Measurements from ENCODE around the gene TUBB2B.

The TUBB2B gene

DNA sequence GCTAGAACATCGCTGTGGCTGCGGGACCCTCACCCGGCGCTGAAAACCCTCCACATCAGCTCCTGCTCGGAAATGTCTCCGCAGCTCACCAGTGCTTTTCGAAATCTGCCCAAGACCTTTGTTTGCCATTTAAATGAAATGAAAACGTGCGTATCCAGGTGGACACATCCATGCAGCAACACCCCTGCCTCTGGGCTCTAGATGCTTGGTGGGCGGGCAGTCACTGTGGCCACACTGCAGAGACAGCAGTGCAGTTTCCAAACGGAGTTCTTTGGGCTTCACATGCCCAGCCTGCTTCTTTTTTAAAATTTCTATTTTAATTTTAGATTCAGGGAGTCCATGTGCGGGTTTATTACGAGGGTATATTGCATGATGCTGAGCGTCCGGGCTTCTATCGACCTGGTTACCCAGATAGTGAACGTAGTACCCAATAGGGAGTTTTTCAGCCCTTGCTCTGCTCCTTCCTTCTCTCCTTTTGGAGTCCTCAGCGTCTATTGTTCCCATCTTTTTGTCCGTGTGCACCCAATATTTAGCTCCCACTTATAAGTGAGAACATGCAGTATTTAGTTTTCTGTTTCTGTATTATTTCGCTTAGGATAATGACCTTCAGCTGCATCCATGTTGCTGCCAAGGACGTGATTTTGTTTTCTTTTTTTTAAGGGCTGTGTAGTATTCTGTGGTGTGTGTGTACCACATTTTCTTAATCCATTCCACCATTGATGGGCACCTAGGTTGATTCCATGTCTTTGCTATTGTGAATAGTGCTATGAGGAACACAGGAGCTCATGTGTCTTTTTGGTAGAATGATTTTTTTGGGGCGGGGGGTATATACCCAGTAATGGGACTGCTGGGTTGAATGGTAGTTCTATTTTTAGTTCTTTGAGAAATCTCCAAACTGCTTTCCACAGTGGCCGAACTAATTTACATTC, 4.8 kb upstream of the TUBB2B start:
- DNase-seq, result no peak

DNA sequence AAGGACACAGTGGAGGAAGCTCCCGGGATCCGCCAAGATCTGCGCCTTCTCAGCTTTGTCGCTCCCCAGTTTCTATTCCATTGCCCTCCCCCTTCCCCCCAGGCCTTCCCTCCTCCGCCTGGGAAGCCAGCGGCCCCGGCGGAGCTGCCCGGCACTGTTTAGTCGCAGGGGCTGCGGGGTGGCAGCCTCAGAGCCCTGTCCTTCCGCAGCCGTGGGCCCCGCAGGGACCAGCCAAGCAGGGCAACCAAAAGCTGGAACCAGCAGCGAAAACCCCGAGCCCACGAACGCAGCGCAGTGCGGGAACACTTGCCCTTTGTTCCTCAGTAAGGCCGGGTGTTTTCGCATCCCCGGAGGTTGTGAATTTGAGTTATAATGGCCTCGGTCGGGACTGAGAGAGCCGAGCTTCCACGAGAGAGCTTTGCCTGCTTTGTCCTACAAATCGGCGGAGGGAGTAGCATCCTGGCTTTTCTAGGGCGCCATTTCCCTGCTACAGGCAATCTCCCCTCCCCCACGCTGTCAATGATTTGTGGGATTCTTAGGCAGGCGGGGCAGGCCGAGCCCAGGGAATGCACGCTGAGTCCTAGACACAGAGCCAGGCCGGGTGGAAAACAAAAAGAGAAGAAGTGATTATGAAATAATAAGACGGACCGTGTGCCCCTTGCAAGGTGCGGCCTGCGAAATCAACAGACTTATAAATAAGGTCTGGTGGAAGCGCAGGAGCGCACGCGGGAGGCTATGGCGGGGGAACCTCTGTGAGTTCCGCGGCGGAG, 4.0 kb upstream of the TUBB2B start:
- DNase-seq, result peak; percentile 89

DNA sequence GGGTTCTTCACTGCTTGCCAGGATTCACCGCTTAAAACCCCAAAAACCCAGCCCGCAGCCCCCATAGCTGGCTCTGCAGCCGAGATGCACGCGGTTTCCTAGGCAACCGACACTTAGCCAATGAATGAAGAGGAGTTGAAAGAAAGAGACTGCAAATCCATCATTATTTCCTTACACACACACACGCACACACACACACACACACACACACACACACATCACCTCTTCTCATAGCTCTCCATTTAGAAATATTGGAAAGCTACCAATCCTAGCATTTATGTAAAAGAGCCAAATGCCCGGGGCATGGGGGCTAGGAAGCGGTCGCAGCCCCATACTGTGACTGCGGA, 3.4 kb upstream of the TUBB2B start:
- peak; percentile 76 for DNase-seq

DNA sequence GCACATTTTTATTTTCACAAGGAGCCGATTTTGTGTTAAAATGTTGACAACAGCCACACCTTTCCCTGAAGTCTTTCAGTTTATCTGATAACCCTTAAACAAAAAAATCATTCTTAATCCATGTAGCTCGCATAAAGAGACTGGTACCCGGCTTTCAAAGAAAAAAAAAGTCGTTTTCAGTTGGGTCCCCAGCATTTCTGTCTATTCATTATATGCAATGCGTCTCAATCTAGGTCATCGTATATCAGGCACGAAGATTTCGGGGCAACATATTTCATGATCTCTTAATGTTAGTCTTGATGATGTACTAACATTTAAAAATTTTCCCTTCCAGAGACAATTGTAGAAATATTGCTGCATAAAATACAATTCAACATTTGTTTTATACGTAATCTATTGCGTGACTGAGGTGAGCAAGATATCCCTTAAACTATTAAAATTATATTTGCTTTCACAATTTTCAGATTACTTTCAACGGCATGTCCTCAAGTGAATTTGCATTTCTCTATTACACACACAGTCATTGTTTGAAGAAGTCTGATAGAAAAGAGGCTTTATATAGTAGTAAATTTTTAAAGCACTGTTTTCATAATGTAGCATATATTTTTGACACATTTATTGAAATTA, 2.9 kb upstream of the TUBB2B start:
- DNase-seq, result no peak

DNA sequence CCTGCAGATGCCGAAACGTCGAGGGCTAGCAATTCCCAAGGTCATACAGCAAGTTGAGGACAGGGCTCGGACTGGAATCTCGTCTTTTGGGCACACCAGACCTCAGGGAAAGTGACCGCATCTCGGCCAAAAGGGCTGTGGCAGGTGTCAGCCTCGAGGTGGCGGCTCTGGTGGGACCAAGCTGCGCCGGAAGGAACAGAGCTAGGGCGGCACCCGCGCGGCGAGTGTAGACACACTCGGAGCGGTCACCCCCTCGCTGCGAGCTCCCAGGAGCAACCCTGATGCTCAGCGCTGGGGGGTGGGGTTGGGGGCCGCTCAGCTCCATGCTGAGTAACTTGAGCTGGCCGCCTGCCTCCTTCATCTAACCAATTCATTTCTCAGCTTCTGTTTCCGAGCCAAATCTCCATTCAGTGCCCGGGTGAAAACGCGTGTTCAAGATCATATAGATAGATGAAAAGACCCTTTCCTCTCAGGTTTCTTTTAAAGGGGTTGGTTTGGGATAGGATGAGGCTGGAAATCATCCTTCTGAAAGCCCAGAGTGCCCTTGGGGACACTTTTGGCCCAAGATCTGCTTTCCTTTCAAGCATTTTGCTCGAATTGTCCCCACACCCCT, 2.2 kb upstream of the TUBB2B start:
- DNase-seq, result no peak

DNA sequence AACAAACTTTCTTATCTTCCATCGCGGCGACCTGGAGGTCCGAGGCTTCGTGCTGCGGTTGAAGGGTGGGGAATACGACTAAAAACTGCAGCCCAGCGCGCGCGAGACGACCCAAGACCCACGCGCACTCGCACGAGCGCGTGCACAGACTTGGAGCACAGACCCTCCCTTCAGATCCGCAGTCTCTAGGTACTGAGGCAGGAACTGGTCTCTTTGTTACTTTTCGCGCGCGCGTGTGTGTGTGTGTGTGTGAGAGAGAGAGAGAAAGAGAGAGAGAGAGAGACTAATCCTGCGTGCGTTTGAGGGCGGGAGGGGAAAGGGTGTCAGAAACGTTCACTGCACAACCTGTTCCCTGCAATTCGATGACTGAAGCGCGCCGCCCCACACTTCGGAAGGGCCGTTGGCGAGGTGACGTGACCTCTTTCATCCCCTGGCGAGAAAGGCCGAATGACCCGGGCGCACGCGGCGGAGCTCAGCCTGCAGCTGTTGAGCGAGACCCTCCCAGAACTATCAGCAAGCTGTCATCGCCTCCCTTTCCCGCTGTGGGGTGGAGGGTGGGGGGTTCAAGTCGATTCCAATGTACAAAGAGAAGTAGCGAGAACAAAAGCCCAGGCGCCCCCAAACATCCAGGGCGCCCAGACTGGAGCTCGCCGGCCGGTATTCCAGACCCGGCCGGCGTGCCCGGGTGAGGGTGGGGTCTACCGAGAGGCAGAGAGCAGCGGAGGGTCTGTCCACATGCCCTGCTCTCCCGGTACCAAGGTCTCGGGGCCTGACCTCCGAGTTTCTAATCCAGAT, 1.5 kb upstream of the TUBB2B start:
- DNase-seq, result no peak

DNA sequence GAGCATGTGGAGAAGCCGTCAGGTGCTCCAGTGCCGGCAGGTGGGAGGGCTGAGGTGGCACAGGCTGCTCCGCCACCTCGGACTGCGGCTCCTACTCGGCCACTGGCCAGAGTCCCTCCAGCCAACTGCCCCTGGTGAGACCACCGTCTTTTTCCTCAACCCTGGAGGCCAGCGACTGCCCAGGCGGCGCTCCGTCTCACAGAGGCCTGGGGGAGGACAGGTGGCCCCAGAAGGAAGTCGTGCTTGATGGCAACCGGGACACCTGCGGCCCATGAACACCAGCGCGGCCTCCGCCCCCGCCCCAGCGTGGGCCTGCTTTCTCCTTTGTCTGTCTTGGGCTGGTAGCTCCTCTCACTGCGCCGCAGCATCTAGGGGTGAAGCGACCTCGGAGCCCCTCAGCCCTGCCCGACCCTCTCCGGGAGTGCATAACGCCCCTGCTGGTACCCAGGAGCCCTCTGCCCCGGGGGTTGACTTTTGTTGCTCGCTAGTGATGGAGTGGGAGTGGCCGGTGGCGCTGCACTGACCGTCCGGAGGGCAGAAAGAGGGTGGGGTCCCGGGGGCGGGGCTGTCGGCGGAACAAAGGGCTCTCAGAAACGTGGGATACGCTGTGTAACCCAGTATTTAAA, 706 bp upstream of the TUBB2B start:
- DNase-seq, result peak; percentile 76

DNA sequence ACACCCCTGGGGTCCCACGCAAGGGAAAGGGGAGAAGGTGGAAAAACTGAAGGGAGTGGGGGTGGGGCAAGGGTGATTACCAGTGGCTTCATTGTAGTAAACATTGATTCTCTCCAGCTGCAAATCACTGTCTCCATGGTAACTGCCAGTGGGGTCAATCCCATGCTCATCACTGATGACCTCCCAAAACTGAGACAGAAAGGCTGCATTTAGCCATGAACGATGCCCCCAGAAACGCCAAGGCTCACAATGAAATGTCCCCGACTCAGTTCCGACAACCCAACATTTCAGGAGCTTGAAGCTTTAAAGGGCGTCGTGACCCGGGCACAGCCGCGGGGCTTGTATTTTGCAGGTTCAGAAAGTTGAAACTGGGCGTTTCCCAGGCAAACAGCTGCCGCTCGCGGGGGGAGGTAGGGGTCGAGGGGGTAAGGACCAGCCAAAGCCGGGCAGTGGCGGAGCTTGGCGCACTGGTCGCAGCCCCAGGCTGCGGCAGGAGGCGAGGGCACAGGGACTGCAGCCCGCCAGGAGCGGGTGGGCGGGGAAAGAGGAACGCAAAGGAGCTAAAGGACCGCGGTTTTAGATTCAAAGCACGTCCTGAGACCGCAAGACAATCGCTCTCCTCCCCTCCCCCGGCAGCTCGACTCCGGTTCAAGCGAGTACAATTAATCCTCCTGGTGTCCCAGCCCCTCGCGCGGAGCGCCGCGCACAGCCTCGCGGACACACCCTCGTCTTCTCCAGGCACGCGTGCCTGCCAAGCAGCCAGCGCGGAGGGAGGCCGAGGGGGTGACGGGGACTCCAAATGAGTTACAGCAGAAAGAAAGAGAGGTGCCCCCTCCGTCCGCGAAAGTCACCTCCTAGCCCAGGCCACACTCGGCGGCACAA, 731 bp downstream of the TUBB2B start:
- DNase-seq, result no peak

DNA sequence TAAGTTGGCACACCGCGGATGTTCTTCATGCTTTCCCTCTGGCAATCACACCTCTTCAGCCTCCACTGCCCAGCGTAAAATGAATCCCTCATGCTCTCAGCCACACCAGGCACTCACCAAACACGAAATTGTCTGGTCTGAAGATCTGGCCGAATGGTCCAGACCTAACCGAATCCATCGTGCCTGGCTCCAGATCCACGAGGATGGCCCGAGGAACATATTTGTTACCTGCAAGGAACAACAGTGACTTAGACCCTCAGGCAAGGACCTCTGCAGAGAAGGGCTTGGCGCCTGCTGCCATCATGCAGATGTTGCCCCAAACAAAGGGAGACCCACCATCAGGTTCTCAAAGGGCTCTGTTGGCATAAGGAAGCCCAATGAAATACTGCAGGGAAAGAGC, 1.4 kb downstream of the TUBB2B start:
- no peak for DNase-seq

DNA sequence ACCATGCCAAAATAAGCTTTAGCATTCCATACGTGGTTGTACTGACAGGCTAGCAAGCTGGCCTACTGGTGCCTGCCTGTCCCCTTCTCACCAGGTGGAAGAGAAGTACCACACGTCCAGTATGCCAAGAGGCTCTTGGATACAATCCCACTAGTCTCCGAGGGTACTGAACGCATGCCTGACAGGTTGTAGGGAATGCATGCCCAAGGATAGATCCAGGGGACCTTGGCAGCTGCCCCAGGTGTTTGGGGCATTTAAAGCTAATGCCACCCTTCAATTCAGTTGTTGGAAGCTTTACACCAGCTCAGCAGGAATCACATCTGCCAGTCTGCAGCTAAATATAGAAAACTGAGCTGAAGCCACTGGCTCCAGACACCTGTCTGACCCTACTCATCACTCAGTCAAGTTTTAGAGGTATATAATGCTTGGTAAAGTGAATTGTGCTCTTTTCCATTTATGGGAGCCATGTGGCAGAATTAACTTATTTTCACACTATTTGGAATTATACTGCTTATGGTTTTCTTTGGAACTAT, 4.9 kb downstream of the TUBB2B start:
- no peak for DNase-seq

DNA sequence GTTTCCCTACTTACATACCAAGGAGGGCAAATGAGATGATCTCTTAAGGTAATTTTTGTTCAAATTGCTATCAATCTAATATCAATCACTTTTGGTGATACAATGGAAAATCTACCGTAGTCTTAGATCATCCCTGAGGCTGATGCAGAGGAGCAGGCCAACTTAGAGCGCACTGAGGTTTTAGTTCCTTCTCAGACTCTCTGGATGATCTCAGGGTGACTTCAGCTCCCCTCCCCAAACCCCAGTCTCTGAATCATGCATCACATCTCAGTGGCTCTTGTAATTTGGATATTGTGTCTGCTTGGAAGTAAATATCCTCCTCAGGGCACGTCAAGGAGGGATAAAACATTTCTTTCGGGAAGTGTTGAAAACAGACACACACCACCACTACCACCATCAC, 5.9 kb downstream of the TUBB2B start:
- DNase-seq, result no peak

DNA sequence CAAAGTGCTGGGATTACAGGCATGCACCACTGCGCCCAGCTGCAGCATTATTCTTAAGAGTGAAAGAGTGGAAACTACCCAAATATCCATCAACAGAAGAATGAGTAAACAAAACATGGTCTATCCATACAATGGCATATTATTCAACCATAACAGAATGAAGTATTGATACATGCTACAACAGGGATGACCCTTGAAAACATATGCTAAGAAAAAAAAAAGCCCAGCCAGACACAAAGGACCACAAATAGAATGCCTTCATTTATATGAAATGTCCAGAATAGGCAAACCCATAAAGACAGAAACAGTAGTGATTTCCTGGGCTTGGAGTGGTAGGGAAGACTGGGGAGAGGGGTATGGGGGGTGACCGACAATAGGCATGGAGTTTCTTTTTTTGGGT, 7.1 kb downstream of the TUBB2B start:
- no peak for DNase-seq

DNA sequence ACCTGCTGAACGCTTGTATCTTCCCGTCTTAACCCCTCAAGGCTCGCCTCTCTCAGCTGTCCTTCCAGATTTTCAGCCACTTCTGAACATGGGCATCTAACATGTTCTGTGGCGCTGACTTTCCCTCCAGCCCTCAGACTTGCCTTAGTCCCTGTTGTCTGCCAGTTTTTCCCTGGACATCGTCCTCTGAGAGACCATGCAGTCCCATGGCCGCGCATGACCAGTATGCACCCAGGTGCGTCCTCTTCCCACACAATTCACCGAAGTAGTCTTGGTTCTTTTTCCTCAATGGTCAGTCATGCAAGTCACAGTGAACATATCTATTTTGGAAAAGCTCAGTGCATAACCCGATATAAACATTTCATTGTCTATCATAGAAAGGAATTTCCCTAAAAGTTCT, 9.2 kb downstream of the TUBB2B start:
- DNase-seq, result no peak

DNA sequence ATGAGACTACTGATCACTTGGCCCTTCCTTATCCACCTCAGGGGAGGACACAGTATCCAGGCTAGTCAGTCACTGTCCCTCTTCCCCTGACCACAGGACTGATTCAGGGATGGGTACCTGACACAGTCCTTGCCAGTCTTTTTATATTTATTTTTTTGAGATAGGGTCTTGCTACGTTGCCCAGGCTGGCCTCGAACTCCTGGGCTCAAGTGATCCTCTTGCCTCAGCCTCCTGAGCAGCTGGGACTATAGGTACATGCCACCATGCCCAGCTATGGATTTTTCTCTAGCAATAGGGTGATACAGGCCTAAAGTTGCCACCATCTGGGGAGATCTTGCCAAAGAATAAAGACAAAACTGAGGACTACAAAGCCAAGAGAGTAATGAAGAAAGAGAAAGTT, 10.2 kb downstream of the TUBB2B start:
- no peak for DNase-seq

DNA sequence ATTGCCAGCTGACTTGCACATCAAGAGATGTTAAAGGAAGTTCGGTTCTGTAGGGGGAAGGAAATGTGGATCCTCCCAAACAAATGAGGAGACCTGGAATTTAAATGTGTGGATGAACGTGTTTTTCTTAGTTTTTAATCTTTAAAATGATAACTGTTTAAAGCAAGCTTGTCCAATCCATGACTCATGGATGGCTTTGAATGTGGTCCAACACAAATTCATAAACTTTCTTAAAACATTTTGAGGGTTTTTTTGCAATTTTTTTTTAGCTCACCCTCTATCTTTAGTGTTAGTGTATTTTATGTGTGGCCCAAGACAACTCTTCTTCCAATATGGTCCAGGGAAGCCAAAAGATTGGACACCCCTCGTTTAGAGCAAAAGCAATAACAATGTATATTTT, 12.6 kb downstream of the TUBB2B start:
- DNase-seq, result no peak

DNA sequence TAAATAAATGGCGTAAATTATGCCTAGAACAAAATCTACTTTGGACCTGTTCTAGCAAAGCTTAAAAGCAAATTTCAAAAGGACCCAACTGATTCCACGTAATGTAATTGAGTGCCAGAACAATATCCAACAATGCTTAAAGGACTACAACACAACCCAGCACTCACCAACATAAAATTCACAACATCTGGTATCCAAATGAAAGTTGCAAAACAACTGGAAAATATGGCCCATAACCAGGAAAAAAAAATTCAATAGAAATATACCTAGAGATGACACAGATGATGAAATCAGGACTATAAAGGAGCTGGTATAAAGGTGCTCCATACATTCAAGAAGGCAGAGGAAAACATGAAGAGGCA, 14.1 kb downstream of the TUBB2B start:
- DNase-seq, result no peak

DNA sequence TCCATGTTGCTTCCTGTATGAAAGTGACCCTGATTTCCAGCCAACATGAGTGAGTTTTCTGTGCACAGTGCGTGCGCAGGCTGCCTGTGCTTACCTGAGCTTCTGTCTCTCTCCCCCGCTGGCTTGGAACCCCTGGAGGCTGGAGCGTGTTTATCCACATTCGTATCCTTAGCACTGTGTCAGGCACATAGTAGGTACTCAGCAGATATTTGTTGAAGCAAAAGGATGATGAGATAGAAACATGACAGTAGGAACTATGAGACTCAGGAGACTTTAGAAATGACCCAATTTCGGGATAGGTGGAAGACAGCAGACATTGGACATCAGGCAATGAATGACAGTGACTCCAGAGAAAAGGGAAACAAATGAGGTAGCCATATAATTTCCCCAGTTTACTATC, 15.2 kb downstream of the TUBB2B start:
- DNase-seq, result no peak

DNA sequence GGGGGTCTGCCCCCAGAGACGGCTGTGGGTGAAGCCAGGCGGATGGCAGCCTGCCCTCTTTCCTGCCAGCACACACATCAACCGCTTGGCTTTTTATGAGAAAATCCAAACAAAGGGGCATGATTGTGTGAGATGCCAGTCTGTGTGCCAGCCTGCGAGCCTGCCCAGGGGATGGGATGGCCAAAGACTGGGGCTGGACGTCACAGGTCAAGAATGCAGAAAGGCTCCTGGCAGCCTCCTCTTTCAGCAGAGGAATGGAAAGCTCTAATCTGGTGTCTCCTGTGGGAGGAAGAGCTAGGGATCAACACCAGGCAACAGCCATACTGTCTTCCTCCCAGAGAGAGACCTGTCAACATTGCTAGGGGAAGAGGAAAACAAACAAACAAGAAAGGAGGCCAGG, 15.8 kb downstream of the TUBB2B start:
- DNase-seq, result no peak

DNA sequence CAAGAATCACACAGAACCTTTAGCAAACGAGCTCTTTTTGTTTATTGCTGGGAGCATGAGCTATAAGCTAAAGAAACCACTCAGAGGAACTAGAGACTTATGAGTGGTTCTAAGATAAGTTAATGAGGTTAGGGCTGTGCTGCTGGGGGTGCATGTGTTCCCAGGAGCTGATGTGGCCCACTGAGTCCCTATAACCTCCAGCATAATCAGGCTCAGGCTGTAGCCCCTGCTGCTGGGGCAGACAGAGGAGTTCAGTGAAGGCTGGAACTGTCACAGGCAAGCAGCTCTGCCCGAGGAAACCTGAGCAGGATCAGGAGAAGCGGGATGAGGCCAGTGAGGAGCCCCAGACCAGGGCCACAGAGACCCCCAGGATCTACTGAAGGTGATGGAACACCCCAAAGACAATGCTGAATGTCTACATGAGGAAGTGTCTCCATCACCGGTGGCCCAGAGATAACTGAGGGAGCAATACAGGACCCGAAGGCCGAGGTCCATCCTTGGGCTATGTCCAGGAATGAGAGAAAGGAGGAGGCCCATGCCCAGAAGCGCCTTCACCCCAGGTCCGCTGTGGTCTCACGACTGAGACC, 17.3 kb downstream of the TUBB2B start:
- DNase-seq, result no peak

Data from NCI-H187 treated with DMSO at 0.1 percent for 48 hours (cell line).